GM10847 (cell line): Measurements from ENCODE around the gene TOPAZ1.

ENCODE experiments used
- POLR2A ChIP-seq: IDR thresholded peaks from 2 replicates; pipeline ENCODE4 v1.6.1; 2011; ENCODE audit not compliant: insufficient read length; ENCODE audit errors: extremely low read depth

The TOPAZ1 gene

DNA sequence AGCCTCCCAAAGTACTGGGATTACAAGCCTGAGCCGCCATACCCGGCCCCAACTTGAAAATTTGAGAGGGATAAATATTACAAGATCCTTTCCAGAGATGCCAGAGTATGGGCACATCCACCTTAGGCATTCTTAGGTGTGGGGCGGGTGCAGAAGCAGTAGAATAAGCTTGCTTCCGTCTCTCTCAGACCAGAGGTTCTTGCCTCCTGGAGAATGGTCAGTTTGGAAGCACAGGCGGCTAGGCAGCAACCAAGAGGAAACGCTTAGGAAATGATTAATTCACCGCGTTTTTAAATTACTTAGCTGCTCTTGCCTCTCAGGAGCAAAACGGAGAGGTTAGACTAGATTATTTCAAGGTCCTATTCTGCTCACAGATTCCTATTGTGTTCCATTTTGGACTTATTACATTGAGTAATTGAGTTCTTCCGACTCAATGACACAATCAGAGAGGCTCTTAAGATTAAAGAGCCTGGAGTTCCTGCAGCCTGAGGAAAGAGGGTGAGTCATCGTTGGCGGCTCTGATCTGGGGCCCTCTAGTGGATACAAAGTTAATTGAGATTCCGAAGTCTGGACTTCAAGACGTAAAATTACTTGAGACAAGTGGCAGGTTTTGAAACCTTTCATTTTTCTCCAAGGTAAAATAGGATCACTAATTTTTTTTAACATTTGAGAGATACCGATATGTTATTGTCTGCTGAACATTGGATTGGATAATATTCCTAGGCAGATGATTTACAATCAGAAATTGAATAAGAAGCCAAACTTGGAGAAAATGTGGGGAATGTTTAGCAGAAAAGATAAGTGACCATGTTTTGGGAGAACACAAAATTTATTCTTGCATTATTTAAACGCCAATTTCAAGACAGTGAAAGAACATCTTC is 5.8 kb upstream of the TOPAZ1 start:
- no peak for TF ChIP-seq POLR2A

DNA sequence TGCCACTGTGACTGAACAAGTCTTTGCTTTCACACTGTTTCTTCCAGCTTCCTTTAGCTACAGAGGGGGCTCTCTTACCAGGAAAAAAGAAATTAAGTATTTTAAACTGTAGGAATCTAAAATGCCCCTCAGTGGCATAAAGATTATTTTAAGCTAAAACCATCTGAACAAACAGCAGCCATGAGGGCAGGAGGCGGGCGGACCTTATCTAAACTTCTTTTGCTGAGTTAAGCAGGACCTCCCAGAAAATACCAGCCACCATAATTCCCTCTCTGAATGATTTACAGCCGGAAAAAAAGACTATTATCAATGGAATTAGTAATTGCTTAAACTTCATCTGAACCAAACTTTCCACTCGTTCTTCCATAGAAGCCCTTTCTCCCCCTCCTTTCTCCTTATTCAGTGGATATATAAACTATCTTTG is 5.2 kb upstream of the TOPAZ1 start:
- TF ChIP-seq POLR2A: no peak

DNA sequence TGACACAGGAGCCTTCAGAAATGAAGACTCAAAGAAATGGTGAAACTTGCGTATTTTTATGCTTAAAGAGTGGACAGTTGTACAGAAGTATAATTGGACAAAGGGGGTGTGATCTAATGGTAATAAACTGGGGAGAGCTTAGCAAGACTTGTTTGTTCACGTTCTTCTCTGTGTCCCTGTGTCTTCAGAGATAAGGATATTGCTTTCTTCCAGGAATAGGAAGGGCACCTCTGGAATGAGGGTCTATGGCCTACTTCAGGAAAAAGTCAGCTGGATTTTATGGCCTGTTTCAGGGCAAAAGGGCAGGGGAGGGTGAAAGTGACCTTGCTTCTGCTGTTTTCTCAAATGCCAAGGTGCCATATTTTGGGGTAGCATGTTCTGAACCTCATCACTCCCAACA is 4.5 kb upstream of the TOPAZ1 start:
- TF ChIP-seq POLR2A: no peak

DNA sequence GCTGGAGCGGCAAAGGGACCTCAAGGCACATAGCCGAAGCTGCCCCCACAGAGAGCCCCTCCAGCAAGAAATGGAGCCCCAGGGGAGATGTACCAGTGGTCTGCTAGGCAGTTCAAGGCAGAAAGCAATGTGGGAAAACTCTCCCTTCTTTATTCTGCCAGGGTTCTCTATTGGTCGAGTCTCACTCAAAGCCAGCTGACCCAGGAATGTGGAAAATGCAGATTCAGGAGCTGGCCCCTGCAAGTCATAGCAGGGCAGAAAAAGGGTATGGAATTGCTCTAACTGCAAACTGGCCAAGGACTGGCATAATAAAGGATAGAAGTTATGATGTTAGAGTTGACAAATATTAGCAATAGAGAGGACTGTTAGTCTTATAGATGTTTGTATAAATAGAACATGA is 4.0 kb upstream of the TOPAZ1 start:
- no peak for TF ChIP-seq POLR2A

DNA sequence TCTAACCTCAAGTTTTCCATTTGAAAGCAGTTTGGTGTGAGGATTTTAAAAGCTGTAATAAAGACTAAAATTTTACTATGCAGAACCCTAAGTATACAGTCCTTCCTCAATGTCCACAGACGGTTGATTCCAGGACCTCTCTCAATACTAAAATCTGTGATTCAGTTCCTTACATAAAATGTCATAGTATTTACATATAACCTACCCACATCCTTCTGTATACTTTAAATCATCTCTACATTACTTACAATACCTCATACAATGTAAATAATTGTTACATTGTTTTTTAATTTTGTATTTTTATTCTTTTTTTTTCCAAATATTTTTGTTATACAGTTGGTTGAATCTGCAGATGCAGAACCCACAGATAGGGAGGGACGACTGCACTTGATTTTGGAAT is 2.8 kb upstream of the TOPAZ1 start:
- TF ChIP-seq POLR2A: no peak

DNA sequence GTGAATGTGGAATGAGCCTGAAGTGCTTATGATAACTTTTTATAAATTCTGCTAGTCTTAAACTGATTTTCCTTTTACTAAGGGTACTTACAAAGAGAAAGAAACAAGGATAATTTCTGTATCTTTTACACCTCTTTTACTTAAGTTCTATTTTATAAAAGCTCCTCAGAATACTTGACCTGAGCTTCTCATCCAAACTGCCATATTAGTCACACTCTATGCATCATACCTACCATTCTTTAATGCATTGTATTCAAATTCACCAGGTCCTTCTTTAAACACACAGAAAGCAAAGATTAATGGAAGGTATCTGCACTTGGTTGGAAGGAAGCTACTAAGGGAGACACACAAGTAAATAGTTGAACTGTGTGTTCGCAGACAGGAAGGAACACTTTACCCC is 1.6 kb upstream of the TOPAZ1 start:
- no peak for TF ChIP-seq POLR2A

DNA sequence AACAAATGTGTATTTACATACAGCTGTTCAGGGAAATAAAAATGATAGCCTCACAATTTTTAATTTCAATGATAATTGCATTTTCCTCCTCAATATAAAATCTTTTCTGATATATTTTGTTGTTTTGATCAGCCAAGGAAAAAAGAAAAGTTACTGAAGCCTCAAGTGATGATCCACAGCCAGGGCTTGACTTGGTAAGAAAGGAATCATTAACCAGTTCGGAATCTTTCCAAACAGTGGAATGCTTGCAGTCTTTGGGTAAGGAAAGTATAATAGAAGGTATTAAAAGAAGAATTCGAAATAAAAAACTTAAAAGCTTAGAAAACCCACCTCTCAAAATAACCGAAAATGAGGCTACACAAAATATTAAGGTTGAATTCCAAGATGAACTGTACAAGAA is 1.0 kb downstream of the TOPAZ1 start:
- TF ChIP-seq POLR2A: no peak

DNA sequence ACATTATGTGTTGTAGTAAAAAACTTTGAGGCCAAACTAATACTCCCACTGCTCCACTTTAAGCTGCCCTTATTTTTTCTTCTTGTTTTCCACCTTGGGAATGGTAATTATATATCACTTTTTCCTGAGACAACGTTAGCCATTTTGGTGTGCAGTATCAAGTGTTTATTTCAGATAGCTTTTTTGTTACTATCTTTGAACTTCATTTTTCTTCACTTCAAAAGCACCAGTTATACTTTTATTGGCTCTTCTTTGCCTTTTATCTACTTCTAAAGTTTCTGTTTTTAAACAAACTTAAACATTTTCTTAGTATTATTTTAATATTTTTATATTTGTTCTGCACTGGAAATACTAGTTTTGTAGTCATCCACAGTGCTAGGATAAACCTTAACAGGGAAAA is 6.5 kb downstream of the TOPAZ1 start:
- no peak for TF ChIP-seq POLR2A

DNA sequence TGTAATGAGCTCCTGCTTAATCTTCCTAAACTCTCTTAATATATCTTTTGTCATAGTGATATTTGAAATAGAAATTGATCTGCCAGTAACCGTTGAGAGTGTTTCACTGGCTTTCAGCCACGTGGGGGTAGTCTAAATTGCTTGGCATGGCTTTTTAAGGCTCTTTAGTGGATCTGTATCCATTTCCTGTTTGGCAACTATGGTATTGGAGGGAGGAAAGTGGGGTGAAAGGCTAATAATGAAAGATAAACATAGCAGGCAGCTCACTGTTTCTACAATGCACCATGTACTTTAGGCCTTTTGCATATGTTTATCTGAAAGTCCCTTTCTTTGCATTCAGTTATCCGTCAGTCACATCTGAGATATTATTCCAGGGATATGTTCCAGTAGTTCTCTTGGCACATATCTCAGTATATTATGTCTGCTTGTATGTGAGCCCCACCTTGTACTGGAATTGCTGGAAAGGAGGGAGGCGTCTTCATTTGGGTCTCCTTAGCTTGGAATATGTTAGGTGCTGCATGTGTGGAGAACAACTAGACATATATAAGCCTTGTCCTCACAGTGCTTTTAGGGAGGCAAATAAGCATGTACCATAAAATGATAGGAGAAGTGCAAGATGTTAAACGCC is 10.8 kb downstream of the TOPAZ1 start:
- TF ChIP-seq POLR2A: no peak

DNA sequence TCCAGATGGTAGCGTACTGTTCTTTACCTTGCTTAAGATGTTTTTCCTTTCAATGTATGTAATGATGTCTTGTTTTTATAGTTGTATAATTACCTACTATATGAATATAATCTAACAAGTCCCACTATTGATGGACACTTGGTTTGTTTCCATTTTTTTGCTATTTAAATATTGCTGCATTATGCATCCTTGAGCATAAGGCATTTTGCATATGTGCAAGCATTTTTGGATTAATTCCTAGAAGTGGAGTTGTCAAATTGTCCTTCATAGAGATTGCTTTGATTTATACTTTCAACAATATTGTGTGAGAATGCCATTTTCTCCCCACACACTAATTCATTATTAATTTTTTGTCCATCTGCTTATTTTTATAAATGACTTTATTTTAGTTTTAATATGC is 17.7 kb downstream of the TOPAZ1 start:
- no peak for TF ChIP-seq POLR2A

DNA sequence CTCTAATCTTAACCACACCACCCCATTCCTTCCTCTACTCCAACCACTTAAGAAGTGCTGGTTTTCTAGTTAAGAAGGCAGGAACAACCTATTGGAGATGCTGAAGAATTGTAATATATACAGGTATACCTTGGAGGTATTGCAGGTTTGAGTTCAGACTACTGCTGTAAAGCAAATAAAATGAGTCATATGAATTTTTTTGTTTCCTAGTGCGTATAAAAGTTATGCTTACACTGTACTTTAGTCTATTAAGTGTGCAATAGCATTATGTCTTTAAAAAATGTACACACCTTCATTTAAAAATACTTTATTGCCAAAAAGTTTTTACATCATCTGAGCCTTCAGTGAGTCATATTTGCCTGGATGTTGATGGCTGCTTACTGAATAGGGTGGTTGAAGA is 22.5 kb downstream of the TOPAZ1 start:
- no peak for TF ChIP-seq POLR2A

DNA sequence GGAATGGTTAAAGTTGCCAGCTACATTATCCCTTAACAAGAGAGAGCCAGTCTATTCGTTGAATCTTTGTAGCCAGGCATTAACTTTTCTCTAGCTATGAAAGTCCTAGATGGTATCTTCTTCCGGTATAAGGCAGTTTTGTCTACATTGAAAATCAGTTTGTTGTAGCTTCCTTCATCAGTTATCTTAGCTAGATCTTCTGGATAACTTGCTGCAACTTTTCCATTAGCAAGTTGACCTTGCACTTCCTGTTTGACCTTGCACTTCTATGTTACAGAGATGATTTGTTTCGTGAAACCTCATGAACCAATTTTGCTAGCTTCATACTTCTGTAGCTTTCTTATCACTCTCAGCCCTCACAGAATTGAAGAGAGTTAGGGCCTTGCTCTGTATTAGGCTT is 24.1 kb downstream of the TOPAZ1 start:
- TF ChIP-seq POLR2A: no peak

DNA sequence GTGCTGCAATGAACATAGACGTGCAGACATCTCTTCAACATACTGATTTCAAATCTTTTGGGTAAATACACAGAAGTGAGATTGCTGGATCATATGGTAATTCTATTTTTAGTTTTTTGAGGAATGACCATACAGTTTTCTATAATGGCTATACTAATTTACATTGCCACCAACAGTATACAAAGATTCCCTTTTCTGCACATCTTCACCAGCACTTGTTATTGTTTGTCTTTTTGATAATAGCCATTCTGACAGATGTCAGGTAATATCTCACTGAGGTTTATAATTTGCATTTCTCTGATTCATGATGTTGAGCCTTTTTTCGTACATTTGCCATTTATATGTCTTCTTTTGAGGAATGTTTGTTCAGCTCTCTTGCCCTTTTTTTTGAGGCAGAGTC is 30.5 kb downstream of the TOPAZ1 start:
- TF ChIP-seq POLR2A: no peak

DNA sequence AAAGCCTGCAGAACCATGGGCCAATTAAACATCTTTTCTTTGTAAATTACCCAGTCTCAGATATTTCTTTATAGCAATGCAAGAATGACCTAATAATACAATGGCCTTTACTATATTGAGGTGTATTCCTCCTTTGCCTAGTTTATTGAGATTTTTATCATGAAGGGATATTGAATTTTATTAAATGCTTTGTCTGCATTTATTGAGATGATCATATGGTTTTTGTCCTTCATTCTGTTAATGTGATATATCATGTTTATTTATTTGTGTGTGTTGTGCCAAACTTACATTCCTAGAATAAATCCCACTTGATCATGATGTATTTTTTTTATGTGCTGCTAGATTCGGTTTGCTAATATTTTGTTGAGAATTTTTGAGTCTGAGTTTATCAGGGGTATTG is 36.2 kb downstream of the TOPAZ1 start:
- no peak for TF ChIP-seq POLR2A

DNA sequence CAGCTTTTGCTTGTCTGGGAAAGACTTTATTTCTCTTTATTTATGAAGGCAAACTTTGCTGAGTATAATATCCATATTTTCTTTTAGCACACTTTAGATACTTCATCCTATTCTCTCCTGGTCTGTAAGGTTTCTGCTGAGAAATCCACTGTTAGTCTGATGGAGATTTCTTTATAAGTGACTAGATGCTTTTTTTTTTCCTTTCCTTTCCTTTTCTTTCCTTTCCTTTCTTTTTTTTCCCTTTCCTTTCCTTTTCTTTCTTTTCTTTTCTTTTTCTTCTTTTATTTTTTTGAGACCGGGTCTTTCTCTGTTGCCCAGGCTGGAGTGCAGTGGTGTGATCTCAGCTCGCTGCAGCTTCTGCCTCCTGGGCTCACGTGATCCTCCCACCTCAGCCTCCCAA is 38.4 kb downstream of the TOPAZ1 start:
- no peak for TF ChIP-seq POLR2A

DNA sequence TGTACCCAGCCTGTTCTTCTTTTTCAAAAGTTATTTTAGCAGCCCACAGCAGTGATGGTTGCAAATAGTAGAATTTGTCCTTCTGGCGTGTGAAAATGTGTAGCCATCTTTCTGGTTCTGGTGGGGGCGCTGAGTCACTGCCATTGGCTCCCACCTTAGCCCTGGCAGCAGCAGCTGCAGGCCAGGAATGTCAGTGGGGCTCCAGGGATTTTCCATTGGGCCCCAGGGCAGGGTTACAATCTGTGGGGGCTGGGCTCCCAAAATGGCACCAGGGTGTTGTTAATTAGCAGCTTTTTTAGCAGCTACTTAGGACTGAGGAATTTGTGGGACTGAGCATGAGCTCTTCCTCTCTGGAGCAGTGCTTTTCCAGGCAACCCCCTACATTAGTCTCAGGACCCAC is 38.9 kb downstream of the TOPAZ1 start:
- TF ChIP-seq POLR2A: no peak

DNA sequence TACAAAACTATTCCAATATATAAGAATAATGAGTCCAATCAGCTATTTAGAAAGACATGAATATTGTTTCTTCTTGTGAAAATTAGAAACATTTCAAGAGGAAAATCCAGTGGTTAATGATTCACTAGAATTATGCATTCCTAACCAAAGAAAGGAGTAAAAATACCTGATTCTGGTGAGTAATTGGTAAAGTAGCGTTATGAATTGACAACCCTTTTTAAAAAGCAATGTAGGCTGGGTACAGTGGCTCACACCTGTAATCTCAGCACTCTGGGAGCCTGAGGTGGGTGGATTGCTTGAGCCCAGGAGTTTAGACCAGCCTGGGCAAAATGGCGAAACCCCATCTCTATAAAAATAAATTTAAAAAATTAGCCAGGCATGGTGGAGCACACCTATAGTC is 43.3 kb downstream of the TOPAZ1 start:
- no peak for TF ChIP-seq POLR2A
